H1 (cell line): ENCODE results near the gene CNIH1. TPM values are rescaled to one million over a fixed set of nuclear protein-coding genes. Genes with fewer than 3 reads are reported as not detected.

ENCODE experiments used
- CTCF ChIA-PET: fragments of 300-600 bp; sonication (Branson Sonifier 250); formaldehyde crosslinking; loops from one replicate; lab custom pipeline; 2021; ENCODE audit not compliant: partially characterized antibody; lab: Charles Lee
- POLR2A ChIA-PET: fragments of 300-600 bp; sonication (Branson Sonifier 250); formaldehyde crosslinking; loops from one replicate; lab custom pipeline; 2021; ENCODE audit warnings: inconsistent platforms; ENCODE audit not compliant: partially characterized antibody; lab: Charles Lee
- DNase-seq, 2 experiments: peaks; one replicate each; pipeline versions ENCODE4 v3.0.0 to v3.0.0-alpha.2; 2010 to 2022; ENCODE audit warnings: low spot score in 2 of 2, low read depth in 1 of 2, mixed read lengths in 1 of 2
- FAIRE-seq: peaks from 2 replicates; lab custom pipeline; 2011; peaks lifted over from hg19 to GRCh38; lab: Jason Lieb, UNC
- H2AFZ ChIP-seq: 2 replicates; pipeline ENCODE4 v1.8.1; 2012; ENCODE audit warnings: low read length, inconsistent platforms
- H2AK5ac ChIP-seq: 2 replicates; pipeline ENCODE4 v1.6.1; 2013; ENCODE audit warnings: low read depth, low read length
- H2BK120ac ChIP-seq: replicated peaks from 2 replicates; pipeline ENCODE3; 2013; ENCODE audit warnings: low read depth, low read length, inconsistent platforms
- H2BK12ac ChIP-seq: 2 replicates; pipeline ENCODE4 v1.6.1; 2013; ENCODE audit warnings: low read depth, low read length
- H2BK15ac ChIP-seq: 2 replicates; pipeline ENCODE4 v1.6.1; 2013; ENCODE audit warnings: low read length
- H2BK20ac ChIP-seq: 2 replicates; pipeline ENCODE4 v1.6.1; 2013; ENCODE audit warnings: low read length
- H2BK5ac ChIP-seq: 2 replicates; pipeline ENCODE4 v1.6.1; 2013; ENCODE audit warnings: low read depth, low read length
- H3K14ac ChIP-seq: 2 replicates; pipeline ENCODE4 v1.6.1; 2013; ENCODE audit warnings: inconsistent platforms; ENCODE audit not compliant: insufficient read length
- H3K18ac ChIP-seq: 2 replicates; pipeline ENCODE4 v1.6.1; 2013; ENCODE audit warnings: low read length; ENCODE audit errors: extremely low read depth
- H3K23ac ChIP-seq: 2 replicates; pipeline ENCODE4 v1.6.1; 2013; ENCODE audit warnings: inconsistent platforms; ENCODE audit not compliant: insufficient read length
- H3K23me2 ChIP-seq: 2 replicates; pipeline ENCODE4 v1.6.1; 2013; ENCODE audit warnings: low read depth, low read length
- H3K27ac ChIP-seq: 2 replicates; pipeline ENCODE4 v1.6.1; 2011; ENCODE audit warnings: low read depth, low read length, inconsistent platforms
- H3K27me3 ChIP-seq, 4 experiments: replicated peaks in 1 of 4; 1 replicate in 1 of 4; 2 replicates in 3 of 4; pipeline versions ENCODE4 v1.6.1 to v1.8.1; 2011 to 2013; ENCODE audit warnings: low read length in 3 of 4, mild to moderate bottlenecking in 3 of 4, inconsistent platforms in 2 of 4, mixed read lengths in 2 of 4, moderate library complexity in 1 of 4; ENCODE audit not compliant: control insufficient read depth in 3 of 4, insufficient read depth in 3 of 4; ENCODE audit errors: extremely low read depth in 1 of 4
- H3K36me3 ChIP-seq, 4 experiments: 2 replicates each; pipeline versions ENCODE4 v1.6.1 to v1.8.1; 2011 to 2013; ENCODE audit warnings: mild to moderate bottlenecking in 4 of 4, low read length in 3 of 4, moderate library complexity in 2 of 4, control low read depth in 1 of 4, inconsistent platforms in 1 of 4; ENCODE audit not compliant: insufficient read depth in 4 of 4, control insufficient read depth in 2 of 4
- H3K4ac ChIP-seq: replicated peaks from 2 replicates; pipeline ENCODE3; 2013; ENCODE audit warnings: low read length, low read depth, mixed read lengths, inconsistent platforms; ENCODE audit not compliant: insufficient read length
- H3K4me1 ChIP-seq, 4 experiments: replicated peaks in 1 of 4; 1 replicate in 1 of 4; 2 replicates in 3 of 4; pipeline versions ENCODE4 v1.6.1 to v1.8.1; 2011 to 2013; ENCODE audit warnings: low read length in 3 of 4, inconsistent platforms in 2 of 4, mixed read lengths in 1 of 4; ENCODE audit not compliant: insufficient read depth in 4 of 4, control insufficient read depth in 3 of 4
- H3K4me2 ChIP-seq, 2 experiments: 2 replicates each; pipeline versions ENCODE4 v1.6.1 to v1.8.1; 2011 to 2013; ENCODE audit warnings: low read depth in 2 of 2, low read length in 2 of 2, control low read depth in 1 of 2, inconsistent platforms in 1 of 2, mild to moderate bottlenecking in 1 of 2; ENCODE audit not compliant: insufficient read depth in 1 of 2
- H3K4me3 ChIP-seq, 4 experiments: fragments of 200-600, 300-600 bp in 1 of 4; sonication (generic), shearing (Covaris generic), sonication (Bioruptor Twin) in 1 of 4; 2 replicates each; pipeline versions ENCODE4 v1.5.1 to v1.8.1; 2011 to 2016; ENCODE audit warnings: low read length in 4 of 4, low read depth in 3 of 4, control low read depth in 2 of 4, inconsistent platforms in 2 of 4, mild to moderate bottlenecking in 2 of 4, mixed read lengths in 1 of 4, moderate library complexity in 1 of 4; ENCODE audit not compliant: insufficient read depth in 2 of 4; ENCODE audit errors: extremely low read depth in 1 of 4
- H3K56ac ChIP-seq: replicated peaks from 2 replicates; pipeline ENCODE3; 2013; ENCODE audit warnings: low read depth, mild to moderate bottlenecking, mixed read lengths, low read length, inconsistent platforms; ENCODE audit not compliant: insufficient read length
- H3K79me1 ChIP-seq: 2 replicates; pipeline ENCODE4 v1.6.1; 2013; ENCODE audit warnings: low read depth, low read length, control low read depth
- H3K79me2 ChIP-seq, 2 experiments: 2 replicates each; pipeline versions ENCODE4 v1.6.1 to v1.8.1; 2012 to 2013; ENCODE audit warnings: low read length in 2 of 2, mild to moderate bottlenecking in 2 of 2, inconsistent platforms in 1 of 2; ENCODE audit not compliant: insufficient read depth in 2 of 2, control insufficient read depth in 1 of 2
- H3K9ac ChIP-seq, 4 experiments: replicated peaks in 1 of 4; 1 replicate in 1 of 4; 2 replicates in 3 of 4; pipeline versions ENCODE4 v1.6.1 to v1.8.1; 2011 to 2013; ENCODE audit warnings: low read depth in 3 of 4, low read length in 3 of 4, control low read depth in 2 of 4, mild to moderate bottlenecking in 2 of 4, moderate library complexity in 2 of 4, inconsistent platforms in 1 of 4; ENCODE audit errors: extremely low read depth in 1 of 4
- H3K9me3 ChIP-seq, 2 experiments: 2 replicates each; pipeline versions ENCODE4 v1.6.1 to v1.8.1; 2012 to 2013; ENCODE audit warnings: mild to moderate bottlenecking in 2 of 2, moderate library complexity in 2 of 2, control low read depth in 1 of 2, inconsistent platforms in 1 of 2, low read depth in 1 of 2, low read length in 1 of 2, mixed read lengths in 1 of 2; ENCODE audit not compliant: insufficient read depth in 2 of 2
- H4K20me1 ChIP-seq, 2 experiments: replicated peaks in 1 of 2; 2 replicates each; pipeline versions ENCODE3 to v1.8.1; 2011 to 2013; ENCODE audit warnings: inconsistent platforms in 2 of 2, low read length in 2 of 2, mild to moderate bottlenecking in 1 of 2; ENCODE audit not compliant: insufficient read depth in 2 of 2, control insufficient read depth in 1 of 2
- H4K5ac ChIP-seq: 2 replicates; pipeline ENCODE4 v1.6.1; 2013; ENCODE audit warnings: low read length, low read depth, mixed read lengths, inconsistent platforms; ENCODE audit not compliant: insufficient read length
- H4K8ac ChIP-seq: 2 replicates; pipeline ENCODE4 v1.8.0; 2013; ENCODE audit warnings: mild to moderate bottlenecking, moderate library complexity, low read length, inconsistent platforms; ENCODE audit not compliant: insufficient read depth; ENCODE audit errors: extremely low read depth
- H4K91ac ChIP-seq: replicated peaks from 2 replicates; pipeline ENCODE3; 2013; ENCODE audit warnings: low read length, mixed read lengths, inconsistent platforms; ENCODE audit not compliant: insufficient read length
- BACH1 ChIP-seq: IDR thresholded peaks from 2 replicates; pipeline ENCODE4 v1.6.1; 2012; ENCODE audit warnings: low read length, improper control_type of control experiment
- BCL11A ChIP-seq, 2 experiments: IDR thresholded peaks; one replicate each; pipeline ENCODE4 v1.6.1; 2011; ENCODE audit warnings: low read depth in 2 of 2, low read length in 2 of 2, mild to moderate bottlenecking in 2 of 2
- CHD2 ChIP-seq: IDR thresholded peaks from 2 replicates; pipeline ENCODE4 v1.6.1; 2012; ENCODE audit warnings: low read length, improper control_type of control experiment
- CREB1 ChIP-seq: IDR thresholded peaks from 2 replicates; pipeline ENCODE4 v1.6.1; 2012; ENCODE audit warnings: inconsistent platforms
- CTBP2 ChIP-seq: IDR thresholded peaks from 2 replicates; pipeline ENCODE4 v1.7.0; 2011; ENCODE audit warnings: borderline replicate concordance, mild to moderate bottlenecking, moderate library complexity, mixed read lengths, low read length; ENCODE audit not compliant: insufficient read depth, insufficient read length
- EGR1 ChIP-seq: IDR thresholded peaks from 2 replicates; pipeline ENCODE4 v1.6.1; 2011; ENCODE audit warnings: low read depth, low read length, borderline replicate concordance
- GTF2F1 ChIP-seq: IDR thresholded peaks from 2 replicates; pipeline ENCODE4 v1.6.1; 2012; ENCODE audit warnings: low read depth, low read length, improper control_type of control experiment, borderline replicate concordance
- KDM5A ChIP-seq: fragments of 200-600 bp; IDR thresholded peaks from 2 replicates; pipeline ENCODE4 v1.7.1; 2012; ENCODE audit warnings: mild to moderate bottlenecking, low read length, inconsistent platforms, mixed read lengths
- NRF1 ChIP-seq: IDR thresholded peaks from 2 replicates; pipeline ENCODE4 v1.6.1; 2011; ENCODE audit warnings: mild to moderate bottlenecking, low read depth, low read length, improper control_type of control experiment
- POLR2AphosphoS5 ChIP-seq: IDR thresholded peaks from 2 replicates; pipeline ENCODE4 v1.6.1; 2011; ENCODE audit warnings: low read depth, low read length
- POU5F1 ChIP-seq: IDR thresholded peaks from 2 replicates; pipeline ENCODE4 v1.6.1; 2011; ENCODE audit warnings: low read depth, mild to moderate bottlenecking, low read length, moderate library complexity
- RNF2 ChIP-seq: fragments of 200-900, 300-1000 bp; sonication (generic); IDR thresholded peaks from 2 replicates; pipeline ENCODE4 v1.7.1; 2016; ENCODE audit warnings: borderline replicate concordance, low read depth, mild to moderate bottlenecking, antibody characterized with exemption, low read length; ENCODE audit not compliant: poor library complexity, severe bottlenecking; ENCODE audit errors: missing control alignments
- SIN3A ChIP-seq, 2 experiments: IDR thresholded peaks in 1 of 2; conservative IDR thresholded peaks in 1 of 2; 2 replicates each; pipeline ENCODE4 v1.6.1; 2011 to 2012; ENCODE audit warnings: low read length in 2 of 2, improper control_type of control experiment in 1 of 2, low read depth in 1 of 2, mild to moderate bottlenecking in 1 of 2
- SP4 ChIP-seq: IDR thresholded peaks from 2 replicates; pipeline ENCODE4 v1.6.1; 2012; ENCODE audit warnings: low read length, inconsistent platforms
- WGBS, 2 experiments: shearing (Covaris generic) in 1 of 2; methylation state at CpG; one replicate each; pipeline versions ENCODE4 v1.1.6 to v1.1.7; 2013 to 2015; ENCODE audit warnings: low lambda C conversion rate in 2 of 2, mixed read lengths in 2 of 2, inconsistent platforms in 1 of 2, low coverage in 1 of 2, missing lambda C conversion rate in 1 of 2; ENCODE audit not compliant: insufficient replicate concordance in 2 of 2, insufficient coverage in 1 of 2, insufficient read length in 1 of 2; ENCODE audit errors: extremely low coverage in 1 of 2, missing lambda C conversion rate in 1 of 2; 5-methylcytosine and 5-hydroxymethylcytosine counted together
- polyA plus RNA-seq, 7 experiments: library from polyadenylated mRNA; depleted of rRNA in 3 of 7; stranded (reverse) in 5 of 7; unstranded in 2 of 7; fragments of >200 nt in 5 of 7; fragments of 200-250 nt in 2 of 7; gene quantifications; 1 replicate in 5 of 7; 2 replicates in 1 of 7; 4 replicates in 1 of 7; pipeline versions ENCODE4 v1.2.1 to v1.2.3, GENCODE V29; 2011 to 2013; ENCODE audit warnings: missing spikeins in 2 of 7, mixed read lengths in 2 of 7
- total RNA-seq: library from RNA; stranded (reverse); fragmentation: NEBNext Ultra II Directional; extraction: Animal tissue kit (Norgen Biotek cat#: 25700); gene quantifications from 2 replicates; pipeline ENCODE4 v1.2.1, GENCODE V29; 2021
- TF ChIP-seq, protein P1 (sequence below): IDR thresholded peaks from 2 replicates; pipeline ENCODE4 v1.6.1; 2011; ENCODE audit warnings: low read length, improper control_type of control experiment

Gene CNIH1
- total and polyA plus RNA-seq, 2 of the 8 experiments (the other 6 are each of a cell fraction or from before 2014, with no cell fraction given): 119 to 333 TPM

GRCh38 chr14:54385556-54385955 is 55.6 kb downstream of the CNIH1 start:
- Histone ChIP-seq H3K23me2 (no peaks in the 10 kb centered on the region), H2AFZ (no peak overlapping the region), H3K9me3 (no peaks in the 10 kb centered on the region), H2BK120ac (no peak overlapping the region), H4K91ac (no peak overlapping the region), H2BK12ac (no peak overlapping the region), H3K4ac (no peak overlapping the region), H4K8ac (no peak overlapping the region), H2BK20ac (no peak overlapping the region), H4K20me1 (no peaks in the 10 kb centered on the region), H3K23ac (no peak overlapping the region), H3K27ac (no peak overlapping the region), H2BK5ac (no peak overlapping the region), H3K27me3 (no peaks in the 10 kb centered on the region), H3K4me3 (no peak overlapping the region), H3K4me1 (no peaks in the 10 kb centered on the region), H3K79me1 (no peaks in the 10 kb centered on the region), H3K36me3 (no peaks in the 10 kb centered on the region), H2BK15ac (no peak overlapping the region), H3K4me2 (no peak overlapping the region), H3K79me2 (no peaks in the 10 kb centered on the region), H3K18ac (no peak overlapping the region), H4K5ac (no peak overlapping the region), H2AK5ac (no peak overlapping the region), H3K56ac (no peak overlapping the region), H3K9ac (no peak overlapping the region), H3K14ac (no peak overlapping the region)
- CTCF ChIA-PET: no interaction called here
- FAIRE-seq (no peak), DNase-seq (no peak)
- 97% methylated on average over 4 of the region's 4 CpGs; no CpG with 5 or more reads in 1 of the 2 experiments for WGBS, 2 experiments
- POLR2A ChIA-PET: no interaction called here
- no peak for TF ChIP-seq POU5F1
- no peak for TF ChIP-seq BACH1
- TF ChIP-seq GTF2F1: no peak
- TF ChIP-seq KDM5A: no peak
- TF ChIP-seq BCL11A (IDR thresholded peaks at IDR 0.05; ENCODE audit: low read depth in 2 of 2, low read length in 2 of 2): no peak
- TF ChIP-seq, protein P1, sequence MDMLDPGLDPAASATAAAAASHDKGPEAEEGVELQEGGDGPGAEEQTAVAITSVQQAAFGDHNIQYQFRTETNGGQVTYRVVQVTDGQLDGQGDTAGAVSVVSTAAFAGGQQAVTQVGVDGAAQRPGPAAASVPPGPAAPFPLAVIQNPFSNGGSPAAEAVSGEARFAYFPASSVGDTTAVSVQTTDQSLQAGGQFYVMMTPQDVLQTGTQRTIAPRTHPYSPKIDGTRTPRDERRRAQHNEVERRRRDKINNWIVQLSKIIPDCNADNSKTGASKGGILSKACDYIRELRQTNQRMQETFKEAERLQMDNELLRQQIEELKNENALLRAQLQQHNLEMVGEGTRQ: no peak
- no peak for TF ChIP-seq POLR2AphosphoS5
- TF ChIP-seq EGR1: no peak
- no peak for TF ChIP-seq SP4
- no peak for TF ChIP-seq RNF2
- no peak for TF ChIP-seq CHD2
- no peak for TF ChIP-seq SIN3A (conservative IDR thresholded peaks at IDR 0.05 in 1 of 2, IDR thresholded peaks at IDR 0.05 in 1 of 2; ENCODE audit: low read depth in 1 of 2, low read length in 2 of 2)
- no peak for TF ChIP-seq CREB1
- no peak for TF ChIP-seq NRF1
- TF ChIP-seq CTBP2: no peak
